MM.1S (cell line): ENCODE measurements around the gene FMO5.
"Not testable (repeated sequence)": the region's sequence is repeated elsewhere in the genome, so short reads cannot be mapped to it uniquely, and the experiment has no call there.

Experiments
- DNase-seq: peaks from one replicate; pipeline ENCODE4 v3.0.0-alpha.2; 2015
- H2AFZ ChIP-seq: fragments of 300-600 bp; sonication (generic); 2 replicates; pipeline ENCODE4 v1.6.0; 2016; ENCODE audit warnings: antibody characterized with exemption, low read length
- H3F3A ChIP-seq: fragments of 300-600 bp; sonication (generic); 2 replicates; pipeline ENCODE4 v1.6.1; 2016; ENCODE audit warnings: mild to moderate bottlenecking, antibody characterized with exemption, low read length, moderate library complexity, mixed read lengths; ENCODE audit not compliant: insufficient read depth
- H3K27ac ChIP-seq: fragments of 300-600 bp; sonication (generic); 2 replicates; pipeline ENCODE4 v1.5.1; 2016; ENCODE audit warnings: mild to moderate bottlenecking, low read length
- H3K27me3 ChIP-seq: fragments of 300-600 bp; sonication (generic); replicated peaks from 2 replicates; pipeline ENCODE4 v1.6.0; 2016; ENCODE audit warnings: low read length; ENCODE audit not compliant: insufficient read depth
- H3K36me3 ChIP-seq: fragments of 300-600 bp; sonication (generic); replicated peaks from 2 replicates; pipeline ENCODE4 v1.6.1; 2016; ENCODE audit warnings: mild to moderate bottlenecking, low read length, mixed read lengths; ENCODE audit not compliant: insufficient read depth
- H3K4me1 ChIP-seq: fragments of 300-600 bp; sonication (generic); 2 replicates; pipeline ENCODE4 v1.6.1; 2016; ENCODE audit warnings: low read length, mixed read lengths
- H3K4me2 ChIP-seq: fragments of 300-600 bp; sonication (generic); 2 replicates; pipeline ENCODE4 v1.6.0; 2016; ENCODE audit warnings: low read depth, low read length
- H3K4me3 ChIP-seq: fragments of 300-600 bp; sonication (generic); 2 replicates; pipeline ENCODE4 v1.5.1; 2016; ENCODE audit warnings: low read length, mixed read lengths
- H3K79me2 ChIP-seq: fragments of 300-600 bp; sonication (generic); 2 replicates; pipeline ENCODE4 v1.6.1; 2016; ENCODE audit warnings: mixed run types, low read length, mixed read lengths
- H3K9ac ChIP-seq: fragments of 300-600 bp; sonication (generic); 2 replicates; pipeline ENCODE4 v1.6.1; 2016; ENCODE audit warnings: low read length, mixed read lengths
- H3K9me2 ChIP-seq: fragments of 300-600 bp; sonication (generic); replicated peaks from 2 replicates; pipeline ENCODE4 v1.6.1; 2016; ENCODE audit warnings: mild to moderate bottlenecking, low read length, mixed read lengths; ENCODE audit not compliant: insufficient read depth
- H3K9me3 ChIP-seq: fragments of 300-600 bp; sonication (generic); replicated peaks from 2 replicates; pipeline ENCODE4 v1.6.1; 2016; ENCODE audit warnings: mild to moderate bottlenecking, low read length, mixed read lengths; ENCODE audit not compliant: insufficient read depth
- H4K20me1 ChIP-seq: fragments of 300-600 bp; sonication (generic); 2 replicates; pipeline ENCODE4 v1.6.1; 2016; ENCODE audit warnings: mild to moderate bottlenecking, low read length, moderate library complexity, mixed read lengths; ENCODE audit not compliant: insufficient read depth
- EZH2 ChIP-seq: fragments of 300-600 bp; sonication (generic); optimal IDR thresholded peaks from 2 replicates; pipeline ENCODE3; 2017; ENCODE audit warnings: low read depth, mild to moderate bottlenecking, antibody characterized with exemption, low read length, mixed read lengths
- EZH2phosphoT487 ChIP-seq: fragments of 300-600 bp; sonication (generic); IDR thresholded peaks from 2 replicates; pipeline ENCODE4 v1.6.1; 2018; ENCODE audit warnings: antibody characterized with exemption, low read length
- TF ChIP-seq, protein P1 (sequence below): fragments of 300-600 bp; sonication (generic); IDR thresholded peaks from 2 replicates; pipeline ENCODE4 v1.5.1; 2016; ENCODE audit warnings: antibody characterized with exemption, low read length, mixed read lengths

Gene FMO5

DNA sequence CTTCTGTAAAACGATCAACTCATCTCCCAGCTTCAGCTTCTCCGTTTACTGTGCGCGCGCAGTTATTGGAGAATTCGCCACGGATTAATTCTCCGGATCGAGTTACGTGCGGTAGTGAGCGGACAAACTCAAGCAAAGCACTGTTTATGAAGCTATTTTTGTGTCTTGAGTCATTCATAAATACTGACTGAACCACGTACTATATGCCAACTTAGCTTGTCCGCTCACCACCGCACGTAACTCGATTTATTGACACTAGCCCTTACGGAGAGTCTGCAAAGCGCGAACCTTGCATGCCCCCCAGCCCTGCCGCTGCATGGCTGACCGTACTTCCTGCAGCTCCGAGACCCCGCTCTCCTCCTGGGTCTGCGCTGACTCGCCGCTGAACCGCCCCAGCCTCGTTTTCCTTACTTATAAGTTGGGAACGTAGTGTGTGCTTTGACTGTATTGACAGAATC, 18.1 kb upstream of the FMO5 start:
- Histone ChIP-seq H3K4me3 (peak overlapping the region; percentile 81), H3K79me2 (peaks cover 53% of the 10 kb centered on the region), H4K20me1 (peaks cover 8% of the 10 kb centered on the region; the same call in 1 of the 2 replicates), H3K9ac (peak overlapping the region; percentile 88), H3F3A (peaks cover 9% of the 10 kb centered on the region; the same call in 1 of the 2 replicates), H3K27me3 (no peaks in the 10 kb centered on the region), H3K4me1 (peaks cover 33% of the 10 kb centered on the region), H2AFZ (peak overlapping the region; percentile 89), H3K4me2 (peak overlapping the region; percentile 73), H3K9me3 (no peaks in the 10 kb centered on the region), H3K36me3 (no peaks in the 10 kb centered on the region), H3K9me2 (no peaks in the 10 kb centered on the region), H3K27ac (peak overlapping the region; percentile 70; the same call in 1 of the 2 replicates)
- TF ChIP-seq EZH2 (no peak), EZH2phosphoT487 (no peak)
- TF ChIP-seq, protein P1, sequence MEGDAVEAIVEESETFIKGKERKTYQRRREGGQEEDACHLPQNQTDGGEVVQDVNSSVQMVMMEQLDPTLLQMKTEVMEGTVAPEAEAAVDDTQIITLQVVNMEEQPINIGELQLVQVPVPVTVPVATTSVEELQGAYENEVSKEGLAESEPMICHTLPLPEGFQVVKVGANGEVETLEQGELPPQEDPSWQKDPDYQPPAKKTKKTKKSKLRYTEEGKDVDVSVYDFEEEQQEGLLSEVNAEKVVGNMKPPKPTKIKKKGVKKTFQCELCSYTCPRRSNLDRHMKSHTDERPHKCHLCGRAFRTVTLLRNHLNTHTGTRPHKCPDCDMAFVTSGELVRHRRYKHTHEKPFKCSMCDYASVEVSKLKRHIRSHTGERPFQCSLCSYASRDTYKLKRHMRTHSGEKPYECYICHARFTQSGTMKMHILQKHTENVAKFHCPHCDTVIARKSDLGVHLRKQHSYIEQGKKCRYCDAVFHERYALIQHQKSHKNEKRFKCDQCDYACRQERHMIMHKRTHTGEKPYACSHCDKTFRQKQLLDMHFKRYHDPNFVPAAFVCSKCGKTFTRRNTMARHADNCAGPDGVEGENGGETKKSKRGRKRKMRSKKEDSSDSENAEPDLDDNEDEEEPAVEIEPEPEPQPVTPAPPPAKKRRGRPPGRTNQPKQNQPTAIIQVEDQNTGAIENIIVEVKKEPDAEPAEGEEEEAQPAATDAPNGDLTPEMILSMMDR, result no peak
- DNase-seq, result no peak

DNA sequence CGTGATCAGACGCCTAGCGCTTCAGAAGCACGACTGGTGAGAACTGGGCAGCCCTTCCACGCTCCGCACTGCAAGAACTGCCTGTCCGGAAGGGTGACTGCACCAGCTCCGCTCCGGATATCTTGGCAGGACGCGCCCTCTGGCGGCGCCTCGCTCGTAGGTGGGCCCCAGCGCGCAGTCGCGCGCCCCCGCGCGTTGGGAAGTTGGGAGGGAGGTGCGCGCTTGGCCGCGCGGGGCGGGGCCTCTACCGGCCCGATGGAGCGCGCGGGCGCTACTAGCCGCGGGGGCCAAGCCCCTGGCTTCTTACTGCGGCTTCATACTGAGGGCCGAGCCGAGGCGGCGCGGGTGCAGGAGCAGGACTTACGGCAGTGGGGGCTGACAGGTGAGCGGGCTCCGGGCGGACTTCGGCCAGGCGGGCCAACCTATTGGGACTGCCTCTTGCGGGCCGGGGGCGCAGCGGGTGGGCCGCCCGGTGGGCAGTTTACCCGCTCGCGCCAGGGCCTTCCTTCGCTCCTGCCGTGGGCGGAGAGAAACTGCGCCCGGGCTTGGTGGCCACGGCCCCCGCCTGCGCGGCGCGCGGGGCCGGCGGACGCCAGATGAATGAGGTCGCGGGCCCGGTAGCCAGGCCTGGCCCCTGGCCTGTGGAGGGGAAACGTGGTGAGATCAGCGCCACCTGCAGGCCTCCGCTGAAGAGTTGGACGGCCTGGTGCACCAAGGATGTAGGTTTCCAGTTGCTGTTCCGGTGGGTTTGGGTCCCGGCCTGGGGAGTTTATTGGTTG, 17.5 kb upstream of the FMO5 start, which contains the start of gene CHD1L:
Gene CHD1L (plus strand): TSS at position 236 of the 779 bp plus-strand sequence. CDS start 20 bp downstream, at position 256.
- Histone ChIP-seq H2AFZ (peak within 1 kb of the TSS; percentile 89), H3K4me2 (peak within 1 kb of the TSS; percentile 73), H3K4me3 (peak within 1 kb of the TSS; percentile 81), H3K36me3 (no peaks in the 10 kb centered on the region), H3K27ac (peak within 1 kb of the TSS; percentile 70; the same call in 1 of the 2 replicates), H3K9me2 (no peaks in the 10 kb centered on the region), H3F3A (peaks cover 9% of the 10 kb centered on the region; the same call in 1 of the 2 replicates), H3K79me2 (peaks cover 47% of the 10 kb centered on the region), H3K27me3 (no peaks in the 10 kb centered on the region), H3K9me3 (no peaks in the 10 kb centered on the region), H3K4me1 (peaks cover 31% of the 10 kb centered on the region), H3K9ac (peak within 1 kb of the TSS; percentile 88), H4K20me1 (peaks cover 8% of the 10 kb centered on the region; the same call in 1 of the 2 replicates)
- peak; percentile 98 for DNase-seq
- TF ChIP-seq, protein P1, result peak; percentile 86
- TF ChIP-seq EZH2phosphoT487, result no peak

DNA sequence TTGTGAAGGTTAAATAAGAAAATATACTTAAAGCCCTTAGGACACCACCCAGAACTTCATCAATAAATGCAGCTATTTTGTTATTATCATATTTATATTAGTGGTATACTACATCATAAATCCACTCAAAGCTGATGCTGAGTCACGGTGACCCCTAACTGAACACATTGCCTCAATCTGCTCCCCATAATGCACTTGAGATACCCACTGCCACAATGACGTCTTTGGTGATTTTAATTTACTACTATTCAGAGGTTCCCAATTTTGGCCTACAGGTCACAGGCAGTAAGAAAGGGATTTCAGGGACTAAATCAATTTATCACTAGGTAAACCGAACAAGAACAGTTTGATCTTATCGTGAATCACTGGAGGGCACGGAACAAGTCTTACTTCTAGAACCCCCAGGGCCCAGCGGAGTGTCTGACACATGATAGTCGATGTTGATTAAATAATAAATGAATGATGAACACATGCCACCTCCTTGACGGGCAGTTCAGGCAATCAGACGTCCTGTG, 16.9 kb upstream of the FMO5 start:
- no peaks in the 10 kb centered on the region for H3K9me3 ChIP-seq
- peaks cover 3% of the 10 kb centered on the region; the same call in 1 of the 2 replicates for H3F3A ChIP-seq
- DNase-seq, result no peak
- peaks cover 25% of the 10 kb centered on the region for H3K4me1 ChIP-seq
- H4K20me1 ChIP-seq, result peaks cover 8% of the 10 kb centered on the region; the same call in 1 of the 2 replicates
- peak overlapping the region; percentile 81 for H3K4me3 ChIP-seq
- H3K79me2 ChIP-seq, result peaks cover 41% of the 10 kb centered on the region
- no peaks in the 10 kb centered on the region for H3K9me2 ChIP-seq
- H2AFZ ChIP-seq, result peak overlapping the region; percentile 52
- no peaks in the 10 kb centered on the region for H3K27me3 ChIP-seq
- TF ChIP-seq EZH2, result no peak
- TF ChIP-seq EZH2phosphoT487, result no peak
- TF ChIP-seq, protein P1, result no peak
- no peak overlapping the region; the same call in 1 of the 2 replicates for H3K9ac ChIP-seq
- H3K4me2 ChIP-seq, result peak overlapping the region; percentile 73
- no peak overlapping the region for H3K27ac ChIP-seq
- no peaks in the 10 kb centered on the region for H3K36me3 ChIP-seq

DNA sequence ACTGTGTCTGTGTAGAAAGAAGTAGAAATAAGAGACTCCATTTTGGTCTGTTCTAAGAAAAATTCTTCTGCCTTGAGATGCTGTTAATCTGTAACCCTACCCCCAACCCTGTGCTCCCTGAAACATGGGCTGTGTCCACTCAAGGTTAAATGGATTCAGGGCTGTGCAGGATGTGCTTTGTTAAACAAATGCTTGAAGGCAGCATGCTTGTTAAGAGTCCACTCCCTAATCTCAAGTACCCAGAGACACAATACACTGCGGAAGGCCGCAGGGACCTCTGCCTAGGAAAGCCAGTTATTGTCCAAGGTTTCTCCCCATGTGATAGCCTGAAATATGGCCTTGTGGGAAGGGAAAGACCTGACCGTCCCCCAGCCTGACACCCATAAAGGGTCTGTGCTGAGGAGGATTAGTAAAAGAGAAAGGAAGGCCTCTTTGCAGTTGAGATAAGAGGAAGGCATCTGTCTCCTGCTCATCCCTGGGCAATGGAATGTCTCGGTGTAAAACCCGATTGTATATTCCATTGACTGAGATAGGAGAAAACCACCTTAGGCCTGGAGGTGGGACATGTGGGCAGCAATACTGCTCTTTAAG, 15.1 kb upstream of the FMO5 start:
- H3K27me3 ChIP-seq, DNase-seq, H3K4me3 ChIP-seq, H3K4me2 ChIP-seq, H3K36me3 ChIP-seq, H3K27ac ChIP-seq, H4K20me1 ChIP-seq, H3K9me2 ChIP-seq, H3K9me3 ChIP-seq, H3F3A ChIP-seq, H3K9ac ChIP-seq, H2AFZ ChIP-seq: not testable (repeated sequence)
- Histone ChIP-seq H3K79me2 (peaks cover 23% of the 10 kb centered on the region), H3K4me1 (peaks cover 13% of the 10 kb centered on the region)
